Erythroblast (primary cell): ENCODE results near the gene NRTN.

Experiments
- DNase-seq, 2 experiments: peaks; one replicate each; lab custom pipeline; 2025; lab: John Stamatoyannopoulos, UW
- GATA1 ChIP-seq: IDR thresholded peaks from 2 replicates; pipeline ENCODE4 v1.6.1; 2011; ENCODE audit warnings: low read depth, mild to moderate bottlenecking, control low read depth, low read length, moderate library complexity
- POLR2A ChIP-seq: IDR thresholded peaks from 2 replicates; pipeline ENCODE4 v1.6.1; 2011; ENCODE audit warnings: mild to moderate bottlenecking, low read length

NRTN gene

DNA sequence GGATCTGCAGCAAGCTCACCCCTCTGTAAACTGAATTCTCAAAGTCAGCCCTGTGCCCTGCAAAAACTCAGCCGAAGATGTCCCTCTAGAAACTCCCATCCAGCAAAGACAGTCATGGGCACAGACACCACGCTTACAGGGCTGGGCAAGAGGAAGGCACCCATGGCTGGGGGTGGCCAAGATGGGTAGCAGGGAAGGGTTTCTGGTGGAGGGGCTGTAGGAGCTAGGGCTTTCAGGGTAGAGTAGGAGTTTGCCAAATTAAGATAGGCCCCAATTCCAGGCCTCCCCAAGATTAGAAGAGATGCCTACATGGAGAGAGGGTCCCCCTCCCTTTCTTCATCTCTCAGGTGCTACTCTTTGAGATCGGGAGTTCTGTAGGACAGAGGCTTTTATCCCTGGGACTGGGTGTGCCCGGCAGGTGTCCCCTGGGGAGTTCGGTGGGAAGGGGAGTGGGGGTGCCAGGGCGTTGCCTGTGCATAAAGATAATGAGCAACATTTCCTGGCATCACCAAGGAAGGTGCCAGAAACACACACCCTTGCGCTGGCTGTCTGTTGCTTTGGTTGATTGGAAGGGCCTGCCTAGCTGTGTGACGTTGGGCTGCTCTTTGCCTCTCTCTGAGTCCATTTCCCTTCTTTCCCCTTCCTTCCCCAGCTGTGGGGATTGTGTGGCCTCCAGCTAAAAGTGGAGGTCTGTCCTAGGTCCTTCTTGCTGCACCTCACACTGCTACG is 9.4 kb downstream of the NRTN start:
- DNase-seq, result no peak
- TF ChIP-seq GATA1 (no peak), POLR2A (no peak)

GRCh38 chr19:5814852-5815246 is 10.0 kb downstream of the NRTN start:
- DNase-seq, result no peak
- TF ChIP-seq GATA1 (no peak), POLR2A (no peak)

- no peak for DNase-seq
- TF ChIP-seq POLR2A (no peak), GATA1 (no peak)
These were observed 12.4 kb downstream of the NRTN start for GRCh38 chr19:5817218-5817617.

DNA sequence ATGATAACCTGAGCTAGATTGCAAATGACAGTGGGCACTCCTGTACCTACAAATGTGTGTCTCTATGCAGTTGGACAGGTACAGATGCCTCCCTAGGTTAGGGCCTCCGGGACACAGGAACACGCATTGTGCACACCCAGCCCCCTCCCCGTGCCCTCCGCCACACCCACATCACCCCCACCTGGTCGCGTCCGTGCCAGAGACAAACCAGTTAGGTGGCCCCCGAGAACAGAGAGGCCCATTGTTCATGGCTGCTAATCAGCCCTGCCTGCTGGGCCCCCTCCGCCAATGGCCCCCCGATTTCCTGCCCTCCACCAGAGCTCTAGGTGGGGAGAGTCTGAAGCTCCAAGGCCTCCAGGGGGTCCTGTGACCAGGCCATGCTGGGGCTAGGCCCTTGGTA is 13.7 kb downstream of the NRTN start:
- no peak for DNase-seq
- TF ChIP-seq GATA1 (no peak), POLR2A (no peak)

GRCh38 chr19:5820785-5821184 is 15.9 kb downstream of the NRTN start:
- DNase-seq, result no peak
- TF ChIP-seq GATA1 (no peak), POLR2A (no peak)

GRCh38 chr19:5821521-5822180 is 16.8 kb downstream of the NRTN start:
- no peak for DNase-seq
- no peak for TF ChIP-seq POLR2A
- TF ChIP-seq GATA1, result no peak

DNA sequence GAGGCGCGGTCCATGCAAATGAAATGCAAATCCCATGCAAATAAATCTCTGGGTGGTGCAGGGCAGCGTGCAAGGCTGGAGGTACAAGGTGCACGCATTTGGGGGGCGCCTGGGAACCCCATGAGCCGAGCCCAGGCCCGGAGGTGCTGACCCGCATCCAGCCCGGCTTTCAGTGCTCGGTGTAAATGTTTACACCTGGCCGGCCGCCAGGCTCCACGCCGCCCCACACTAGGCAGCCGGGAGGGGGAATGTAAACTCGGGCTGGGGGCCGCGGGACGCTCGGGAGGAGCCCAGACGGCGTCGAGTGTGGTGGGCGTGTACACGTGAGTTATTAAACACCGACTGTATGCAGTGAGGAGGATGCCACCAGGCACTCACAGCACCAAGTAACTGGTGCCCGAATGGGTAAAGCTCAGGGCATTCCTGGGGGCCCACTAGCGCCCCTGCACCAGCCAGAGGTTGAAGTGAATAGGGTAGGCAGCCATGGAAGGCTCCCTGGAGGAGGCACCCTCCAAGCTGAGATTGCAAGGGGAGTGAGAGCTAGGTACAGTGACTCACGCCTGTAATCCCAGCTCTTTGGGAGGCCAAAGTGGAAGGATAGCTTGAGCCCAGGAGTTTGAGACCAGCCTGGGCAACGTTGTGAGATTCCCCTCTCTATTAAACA is 17.4 kb downstream of the NRTN start:
- no peak for TF ChIP-seq POLR2A
- no peak for TF ChIP-seq GATA1
- no peak for DNase-seq

GRCh38 chr19:5823579-5824281 is 18.9 kb downstream of the NRTN start:
- TF ChIP-seq GATA1 (no peak), POLR2A (no peak)
- DNase-seq, result no peak

DNA sequence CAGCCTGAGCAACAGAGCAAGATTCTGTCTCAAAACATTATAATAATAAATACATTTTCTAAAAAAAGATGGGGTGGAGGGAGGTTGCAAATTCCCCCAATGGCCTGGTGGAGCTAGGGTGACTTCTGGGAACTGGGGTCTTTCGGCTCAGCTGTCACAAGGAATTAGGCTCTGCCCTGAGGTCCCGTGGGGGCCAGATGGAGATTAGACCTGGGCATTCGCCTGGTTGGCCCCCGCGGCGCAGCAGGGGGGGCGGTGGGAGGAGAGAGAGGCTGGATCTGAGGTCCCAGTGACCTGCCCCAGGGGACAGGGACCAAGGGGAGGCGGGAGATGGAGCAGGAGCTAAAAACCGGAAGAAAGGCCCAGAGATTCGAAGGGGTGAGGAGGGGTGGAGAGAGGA is 19.9 kb downstream of the NRTN start:
- DNase-seq, result no peak
- no peak for TF ChIP-seq GATA1
- no peak for TF ChIP-seq POLR2A

- no peak for DNase-seq
- TF ChIP-seq POLR2A (no peak), GATA1 (no peak)
These were observed 20.3 kb downstream of the NRTN start for GRCh38 chr19:5825178-5825577.

GRCh38 chr19:5826531-5827341 is 21.9 kb downstream of the NRTN start:
- TF ChIP-seq GATA1 (no peak), POLR2A (no peak)
- no peak for DNase-seq

DNA sequence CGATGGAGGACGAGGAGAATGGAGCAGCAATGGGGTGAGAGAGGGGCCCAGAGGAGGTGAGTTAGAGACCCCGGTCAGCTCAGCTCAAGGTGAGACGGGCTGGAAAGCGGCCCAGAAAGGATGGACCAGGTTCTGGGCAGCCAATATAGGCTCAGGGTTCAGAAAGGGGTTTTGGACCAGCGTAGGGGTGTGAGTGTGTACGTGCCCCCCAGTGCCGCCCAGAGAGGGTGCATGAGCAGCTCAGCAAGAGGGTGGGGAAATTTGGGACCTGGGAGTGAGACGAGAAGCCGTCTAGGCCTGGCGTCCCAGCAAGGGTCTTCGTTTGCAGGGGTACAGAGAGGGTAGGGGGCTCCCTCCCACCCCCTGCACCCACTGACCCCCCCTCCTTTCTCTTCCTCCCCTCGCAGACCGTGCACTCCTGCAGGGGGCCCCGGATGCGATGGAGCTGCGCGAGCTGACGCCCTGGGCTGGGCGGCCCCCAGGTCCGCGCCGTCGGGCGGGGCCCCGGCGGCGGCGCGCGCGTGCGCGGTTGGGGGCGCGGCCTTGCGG is 22.5 kb downstream of the NRTN start:
- TF ChIP-seq POLR2A (no peak), GATA1 (no peak)
- DNase-seq, result no peak
